HG02610 (cell line): ENCODE data around the gene CYREN.
A peak's percentile ranks its signal among the peaks of the same experiment; 100 is the strongest.
"Not testable (repeated sequence)": the region's sequence is repeated elsewhere in the genome, so short reads cannot be mapped to it uniquely, and the experiment has no call there.

ENCODE experiments used
- ATAC-seq: cut with Tn5 transposase; IDR thresholded peaks from one replicate; pipeline ENCODE4 v1.9.1; 2021; ENCODE audit warnings: mild to moderate bottlenecking, moderate library complexity; ENCODE audit not compliant: unreplicated experiment

The CYREN gene

GRCh38 chr7:135179321-135179925 lies 8.9 kb upstream of the CYREN start:
- no peak for ATAC-seq

GRCh38 chr7:135178364-135178763 lies 7.9 kb upstream of the CYREN start:
- no peak for ATAC-seq

- no peak for ATAC-seq
Measured at GRCh38 chr7:135177028-135177696, 6.7 kb upstream of the CYREN start.

DNA sequence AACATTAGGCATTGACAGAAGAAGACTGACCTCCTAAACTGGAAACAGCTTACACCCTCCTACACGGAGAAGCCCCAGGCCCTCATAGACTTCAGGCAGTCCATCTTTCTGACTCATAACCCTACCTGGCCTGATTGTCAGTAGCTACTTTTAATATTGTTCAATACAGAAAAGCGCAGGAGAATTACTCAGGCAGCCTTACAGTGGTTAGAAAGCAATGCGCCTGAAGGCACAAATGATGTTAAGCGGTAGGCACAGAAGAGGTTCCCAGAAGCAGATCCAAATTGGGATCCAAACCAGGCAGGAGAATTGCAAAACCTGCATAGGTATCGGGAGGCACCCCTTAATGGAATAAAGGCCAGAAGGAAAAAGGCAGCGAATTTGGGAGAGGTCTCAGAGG lies 5.4 kb upstream of the CYREN start:
- ATAC-seq, result no peak

DNA sequence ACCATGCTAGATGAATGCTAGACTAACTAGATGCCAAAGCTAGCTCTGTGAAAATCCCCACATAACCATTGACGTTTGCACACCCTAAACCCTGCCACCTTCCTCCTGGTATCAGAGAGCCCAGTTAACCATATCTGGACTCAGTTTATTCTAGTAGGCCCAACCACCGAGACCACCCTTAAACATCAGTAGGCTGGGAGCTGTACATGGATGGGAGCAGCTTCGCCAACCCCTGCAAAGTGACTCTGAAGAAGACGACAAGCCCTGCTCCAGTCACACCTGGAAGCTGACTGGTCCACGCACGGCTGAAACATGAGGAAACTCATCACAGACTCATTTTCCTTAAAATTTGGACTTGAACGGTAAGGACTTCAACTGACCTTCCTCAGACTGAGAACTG lies 4.4 kb upstream of the CYREN start:
- no peak for ATAC-seq

- ATAC-seq, result not testable (repeated sequence)
Measured at GRCh38 chr7:135173916-135174315, 3.4 kb upstream of the CYREN start.

DNA sequence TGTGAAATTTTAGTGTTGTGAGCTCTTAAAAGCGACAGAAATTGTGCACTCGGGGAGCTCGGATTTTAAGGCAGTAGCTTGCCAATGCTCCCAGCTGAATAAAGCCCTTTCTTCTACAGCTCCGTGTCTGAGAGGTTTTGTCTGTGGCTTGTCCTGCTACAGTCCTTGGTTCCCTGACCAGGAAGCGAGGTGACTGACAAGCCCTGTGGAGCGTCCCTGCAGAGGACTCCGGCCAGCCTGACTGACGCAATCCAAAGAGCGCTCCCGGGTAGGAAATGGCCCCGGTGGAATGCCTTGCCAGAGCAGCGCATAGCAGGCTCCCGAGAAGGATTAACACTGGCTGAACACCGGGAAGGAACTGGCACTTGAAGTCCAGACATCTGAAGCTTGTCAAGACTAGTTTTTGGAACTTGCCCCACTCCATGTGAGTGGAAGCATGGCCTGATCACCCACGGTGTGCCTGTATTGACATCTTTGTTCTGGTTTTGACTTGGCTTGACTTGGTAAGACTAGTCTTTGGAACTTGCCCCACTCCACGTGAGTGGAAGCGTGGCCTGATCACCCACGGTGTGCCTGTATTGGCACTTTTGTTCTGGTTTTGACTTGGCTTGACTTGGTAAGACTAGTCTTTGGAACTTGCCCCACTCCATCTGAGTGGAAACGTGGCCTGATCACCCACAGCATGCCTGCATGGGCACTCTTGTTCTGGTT lies 1.2 kb upstream of the CYREN start:
- ATAC-seq, result not testable (repeated sequence)

DNA sequence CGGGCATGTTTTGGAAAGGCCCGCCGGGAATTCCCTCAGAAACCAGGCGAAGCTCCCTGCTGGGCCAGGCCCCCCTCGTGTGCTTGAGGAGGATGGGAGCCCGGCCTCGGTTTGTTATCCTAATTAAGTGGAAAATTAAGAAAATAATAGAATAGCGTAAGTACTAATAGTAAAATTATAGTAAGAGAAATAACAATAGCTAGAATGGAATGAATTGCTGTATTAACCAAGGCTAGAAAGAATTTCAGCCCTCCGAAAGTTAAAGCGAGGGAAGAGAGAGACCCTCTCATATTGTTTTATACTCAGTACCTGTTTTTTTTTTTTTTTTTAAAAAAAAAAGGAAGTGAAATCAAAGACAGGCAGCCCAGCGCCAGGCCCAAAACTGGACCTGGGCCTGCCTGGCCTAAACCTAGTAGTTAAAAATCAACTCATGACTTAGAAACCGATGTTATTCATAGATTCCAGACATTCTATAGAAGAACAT lies 533 bp upstream of the CYREN start:
- peak; percentile 20 for ATAC-seq

- ATAC-seq, result peak; percentile 6
Measured at GRCh38 chr7:135169964-135170273, 588 bp downstream of the CYREN start.

- ATAC-seq, result peak; percentile 37
Measured at GRCh38 chr7:135169141-135169963, 1.2 kb downstream of the CYREN start.

GRCh38 chr7:135168489-135169140 lies 1.9 kb downstream of the CYREN start:
- no peak for ATAC-seq

GRCh38 chr7:135168001-135168400 lies 2.5 kb downstream of the CYREN start:
- no peak for ATAC-seq

DNA sequence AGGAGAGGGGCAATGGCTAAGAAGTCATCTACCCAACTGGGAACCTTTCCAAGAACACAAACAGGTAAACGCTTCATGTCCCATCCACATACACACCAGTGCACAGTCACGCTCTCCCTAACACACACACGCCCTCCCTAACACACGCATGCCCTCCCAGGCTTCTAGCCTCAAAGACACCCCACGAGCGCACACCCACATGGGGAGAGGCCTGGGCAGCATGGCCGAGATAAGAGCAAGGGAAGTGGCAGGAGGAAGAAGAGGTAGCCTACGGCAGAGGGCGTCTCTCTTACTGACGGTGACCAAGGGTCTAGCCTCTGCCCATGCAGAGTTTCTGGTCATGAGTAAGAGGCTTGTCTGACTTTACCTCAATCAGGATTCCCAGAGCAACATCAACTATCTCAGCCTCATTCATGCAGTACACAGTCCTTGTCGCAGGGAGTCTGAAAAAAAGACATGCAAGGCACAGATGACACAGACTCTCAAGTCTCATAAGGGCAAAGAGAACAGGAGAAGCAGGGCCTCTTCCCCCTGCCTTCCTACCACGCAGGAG lies 3.1 kb downstream of the CYREN start:
- ATAC-seq, result no peak

GRCh38 chr7:135166338-135166990 lies 4.0 kb downstream of the CYREN start:
- no peak for ATAC-seq

GRCh38 chr7:135165862-135166261 lies 4.6 kb downstream of the CYREN start:
- ATAC-seq, result no peak

DNA sequence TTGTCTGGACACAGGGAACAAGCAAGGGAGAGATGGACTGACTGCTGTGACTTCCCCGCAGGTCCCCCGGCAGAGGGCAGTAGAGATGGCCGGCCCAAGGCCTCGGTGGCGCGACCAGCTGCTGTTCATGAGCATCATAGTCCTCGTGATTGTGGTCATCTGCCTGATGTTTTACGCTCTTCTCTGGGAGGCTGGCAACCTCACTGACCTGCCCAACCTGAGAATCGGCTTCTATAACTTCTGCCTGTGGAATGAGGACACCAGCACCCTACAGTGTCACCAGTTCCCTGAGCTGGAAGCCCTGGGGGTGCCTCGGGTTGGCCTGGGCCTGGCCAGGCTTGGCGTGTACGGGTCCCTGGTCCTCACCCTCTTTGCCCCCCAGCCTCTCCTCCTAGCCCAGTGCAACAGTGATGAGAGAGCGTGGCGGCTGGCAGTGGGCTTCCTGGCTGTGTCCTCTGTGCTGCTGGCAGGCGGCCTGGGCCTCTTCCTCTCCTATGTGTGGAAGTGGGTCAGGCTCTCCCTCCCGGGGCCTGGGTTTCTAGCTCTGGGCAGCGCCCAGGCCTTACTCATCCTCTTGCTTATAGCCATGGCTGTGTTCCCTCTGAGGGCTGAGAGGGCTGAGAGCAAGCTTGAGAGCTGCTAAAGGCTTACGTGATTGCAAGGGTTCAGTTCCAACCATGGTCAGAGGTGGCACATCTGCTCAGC lies 6.0 kb downstream of the CYREN start:
- no peak for ATAC-seq

DNA sequence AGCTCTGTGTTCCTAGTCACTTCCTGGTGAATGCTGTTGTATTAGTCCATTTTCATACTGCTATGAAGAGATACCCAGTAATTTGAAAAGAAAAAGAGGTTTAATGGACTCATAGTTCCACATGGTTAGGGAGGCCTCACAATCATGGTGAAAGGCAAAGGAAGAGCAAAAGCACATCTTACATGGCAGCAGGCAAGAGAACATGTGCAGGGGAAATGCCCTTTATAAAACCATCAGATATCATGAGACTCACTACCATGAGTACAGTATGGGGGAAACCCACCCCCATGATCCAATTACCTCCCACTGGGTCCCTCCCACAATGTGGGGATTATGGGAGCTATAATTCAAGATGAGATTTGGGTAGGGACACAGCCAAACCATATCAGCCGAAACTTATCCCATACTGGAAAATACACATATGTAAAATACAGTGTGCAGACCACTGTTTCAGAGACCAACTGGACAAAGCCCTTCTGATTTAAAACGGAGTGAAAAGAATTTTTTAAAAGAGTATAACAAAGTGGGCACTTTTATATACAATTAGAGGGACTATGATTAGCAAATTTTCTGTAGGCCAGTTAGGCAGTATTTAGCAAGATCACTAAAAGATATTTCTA lies 8.0 kb downstream of the CYREN start:
- ATAC-seq, result no peak

DNA sequence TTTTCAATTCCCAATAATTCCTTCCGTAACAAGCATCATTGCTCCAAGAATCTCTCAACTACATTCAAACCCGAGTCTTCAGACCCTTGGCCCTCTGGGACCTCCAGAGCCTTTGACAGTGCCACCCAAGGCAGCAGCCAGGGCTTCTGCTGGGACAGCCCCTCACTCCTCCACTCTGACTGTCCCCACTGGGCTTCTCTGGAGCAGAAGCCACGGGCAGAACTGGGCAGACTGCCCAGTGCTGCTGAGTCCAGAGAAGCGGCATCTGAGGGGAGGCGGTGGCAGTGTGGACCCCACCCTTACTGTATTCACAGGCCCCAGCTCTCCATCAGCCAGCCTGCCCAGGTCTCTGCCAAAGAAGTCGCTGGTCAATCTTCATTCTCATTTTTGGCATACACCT lies 8.8 kb downstream of the CYREN start:
- no peak for ATAC-seq
